HUDEP-2 (cell line): ENCODE results near the gene SLAMF1.
"Not testable (repeated sequence)": the region's sequence is repeated elsewhere in the genome, so short reads cannot be mapped to it uniquely, and the experiment has no call there.

Source experiments
- DNase-seq, 76 experiments: peaks; one replicate each; lab custom pipeline; 2025; ENCODE audit not compliant: unreplicated experiment in 76 of 76; lab: John Stamatoyannopoulos, UW

SLAMF1 gene

DNA sequence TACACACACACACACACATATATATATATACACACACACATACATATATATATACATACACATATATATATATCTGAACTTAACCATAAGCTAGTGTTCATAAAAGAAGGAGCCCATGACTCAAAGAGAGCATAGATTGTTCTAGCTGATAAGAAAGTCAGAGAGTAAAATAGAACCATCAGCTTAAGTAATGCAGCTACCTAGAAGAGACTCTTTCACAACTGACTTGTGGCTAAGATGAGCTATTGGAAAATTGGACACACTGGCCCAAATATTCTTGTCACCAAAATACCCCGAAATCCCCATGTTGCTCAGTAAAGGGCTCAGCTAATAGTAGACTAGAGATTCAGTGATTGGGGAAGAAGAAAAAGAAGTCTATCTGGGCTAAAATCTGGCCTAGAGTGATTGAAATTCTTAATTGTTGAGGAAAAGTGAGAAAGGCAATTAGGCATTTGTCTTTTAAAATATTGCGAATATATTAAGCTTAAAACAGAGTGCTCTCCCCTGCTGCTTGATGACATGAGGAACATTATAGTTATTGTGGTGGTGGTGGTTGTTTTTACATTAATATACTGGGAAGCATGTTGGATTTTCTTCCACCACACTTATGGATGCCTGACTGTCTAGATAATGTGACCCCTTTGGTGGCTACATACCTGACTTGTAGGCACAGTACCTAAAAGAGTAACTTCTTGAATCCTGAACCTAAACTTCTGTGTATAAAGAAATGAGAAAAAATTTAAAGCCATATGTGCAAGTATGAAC is 6.3 kb downstream of the SLAMF1 start:
- DNase-seq, result peak in 1 of 76 experiments; percentile 2

DNA sequence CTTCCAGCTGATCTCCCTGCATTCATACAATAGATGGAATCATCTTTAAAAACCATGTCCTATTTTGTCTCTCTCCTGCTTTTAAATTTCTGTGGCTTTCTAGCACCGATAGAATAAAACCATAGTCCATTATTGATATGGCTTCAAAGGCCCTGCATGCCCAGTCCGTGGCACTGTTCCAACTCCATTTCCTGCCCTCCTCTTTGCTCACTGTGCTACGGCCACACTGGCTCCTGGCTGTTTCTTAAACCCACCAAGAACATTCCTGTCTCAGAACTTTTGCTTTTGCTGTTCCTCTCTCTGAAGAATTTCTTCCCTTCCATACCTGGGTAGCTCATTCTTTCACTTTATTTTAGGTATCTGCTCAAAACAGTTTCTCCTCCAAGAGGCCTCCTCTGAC is 7.2 kb downstream of the SLAMF1 start:
- peak in 8 of 76 experiments; percentile 4 to 25 (median 10) for DNase-seq

DNA sequence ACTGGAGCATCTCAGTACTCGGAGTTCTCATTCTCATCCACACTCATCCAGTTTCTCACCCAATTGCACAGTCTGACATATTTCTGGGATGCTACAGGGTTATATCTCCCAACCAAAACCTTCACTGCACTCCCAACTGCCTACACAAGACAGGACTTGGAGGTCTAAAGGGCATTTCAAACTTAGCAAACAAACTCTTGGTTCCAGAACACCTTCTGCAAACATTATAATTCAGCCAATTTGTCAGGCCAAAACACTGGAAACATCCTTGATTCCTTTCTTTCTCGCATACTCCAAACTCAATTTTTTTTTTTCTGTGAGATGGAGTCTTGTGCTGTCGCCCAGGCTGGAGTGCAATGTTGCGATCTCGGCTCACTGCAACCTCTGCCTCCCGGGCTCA is 7.9 kb downstream of the SLAMF1 start:
- DNase-seq, result no peak

DNA sequence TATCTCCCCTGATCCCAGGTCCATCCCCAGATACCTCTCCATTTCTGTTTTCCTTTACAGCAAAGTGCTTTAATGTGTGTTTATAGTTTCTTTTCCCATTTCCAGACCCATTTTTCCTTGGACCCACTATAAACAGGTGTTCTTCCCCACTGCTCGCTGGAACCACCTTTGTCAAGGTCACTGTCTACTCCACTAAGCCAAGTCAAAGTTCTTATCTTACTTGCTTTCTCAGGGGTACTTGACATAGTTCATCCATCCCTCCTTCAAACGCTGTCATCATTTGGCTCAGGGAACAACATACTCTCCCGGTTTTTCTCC is 8.3 kb downstream of the SLAMF1 start:
- DNase-seq, result no peak

DNA sequence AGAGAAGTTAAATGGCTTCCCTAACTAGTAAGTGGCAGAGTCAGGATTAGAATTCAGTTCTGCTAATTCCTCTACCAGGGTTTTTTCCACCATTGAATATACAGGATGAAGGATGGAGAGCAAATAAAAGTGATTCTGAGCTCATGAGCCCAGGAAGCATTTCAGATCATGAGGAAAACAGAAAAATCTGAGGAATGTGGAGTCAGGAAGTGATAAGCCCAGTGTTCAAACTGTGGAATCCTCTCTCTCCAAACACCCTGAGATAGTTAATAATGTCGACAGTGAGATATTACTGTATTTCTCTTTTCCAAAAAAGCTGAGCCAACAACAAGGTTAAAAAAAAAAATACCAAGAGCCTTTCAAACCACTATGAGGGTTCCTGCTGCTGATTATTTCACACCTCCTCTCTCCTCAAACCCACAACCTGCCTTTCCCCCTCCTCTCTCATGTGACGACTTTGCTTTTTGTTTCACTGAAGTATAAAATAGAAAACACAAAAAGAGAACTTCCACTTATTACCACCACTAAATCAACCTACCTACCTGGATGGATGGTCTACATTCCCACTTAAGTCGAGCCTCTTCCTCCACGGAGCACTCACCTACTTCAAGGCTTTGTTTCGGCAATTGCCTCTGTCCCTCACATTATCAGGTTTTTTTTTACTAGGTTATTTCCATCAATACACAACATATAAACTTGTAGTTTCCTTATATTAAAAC is 8.9 kb downstream of the SLAMF1 start:
- no peak for DNase-seq

DNA sequence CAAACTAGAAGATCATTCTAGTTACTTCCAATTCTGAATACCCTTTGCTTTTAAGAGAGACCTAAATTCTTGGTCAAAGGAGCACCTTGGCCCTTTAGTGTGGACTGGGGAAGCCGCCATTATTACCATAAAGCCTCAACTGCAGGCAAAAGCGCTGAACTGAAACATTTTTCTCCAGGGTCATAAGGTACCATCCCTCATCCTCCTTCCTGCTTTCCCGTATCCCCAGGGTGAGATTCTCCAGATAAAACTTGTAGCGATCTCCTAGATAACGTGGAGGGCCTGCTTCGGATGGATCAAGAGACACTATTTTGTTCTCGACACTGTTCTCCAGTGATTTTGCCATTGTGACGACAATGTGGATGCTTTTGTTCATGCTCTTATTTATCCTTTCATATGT is 9.8 kb downstream of the SLAMF1 start:
- DNase-seq, result no peak

DNA sequence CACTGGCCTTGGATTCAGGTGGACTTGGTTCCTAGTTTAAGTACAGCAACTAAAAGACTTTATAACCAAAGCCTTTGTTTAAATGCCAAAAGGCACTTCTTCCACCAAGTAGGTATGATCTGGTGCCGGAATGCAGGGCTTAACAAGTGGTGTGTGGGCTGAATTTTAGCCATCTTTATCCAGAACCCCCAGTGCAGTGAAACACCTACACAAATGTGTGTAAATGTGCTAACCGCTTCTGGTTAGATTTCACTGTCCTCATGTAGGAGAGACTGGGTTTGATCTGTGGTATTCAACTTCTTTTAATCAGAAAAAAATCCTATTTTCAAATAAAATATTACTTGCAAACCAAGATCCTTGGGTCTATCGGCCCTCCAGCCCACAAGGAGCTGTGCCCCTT is 10.3 kb downstream of the SLAMF1 start:
- no peak for DNase-seq

DNA sequence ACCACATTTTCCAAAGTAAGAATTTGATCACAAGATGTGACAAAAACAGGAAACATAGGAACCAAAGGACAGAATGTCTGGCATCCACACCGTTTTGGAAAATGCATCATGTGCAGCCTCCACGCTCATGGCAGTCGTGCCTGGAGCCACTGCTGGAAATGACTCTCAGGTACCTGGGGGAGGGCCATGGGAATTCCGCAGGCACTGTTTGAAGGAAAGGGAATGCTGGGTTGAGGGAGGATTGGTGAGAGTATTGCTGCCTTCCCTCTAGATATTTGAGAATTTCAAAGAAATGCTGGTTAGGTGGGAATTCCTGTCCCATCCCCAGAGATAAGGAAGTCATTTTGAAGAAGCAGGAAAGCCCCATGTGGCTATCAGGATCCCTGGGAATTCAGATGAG is 10.8 kb downstream of the SLAMF1 start:
- no peak for DNase-seq

DNA sequence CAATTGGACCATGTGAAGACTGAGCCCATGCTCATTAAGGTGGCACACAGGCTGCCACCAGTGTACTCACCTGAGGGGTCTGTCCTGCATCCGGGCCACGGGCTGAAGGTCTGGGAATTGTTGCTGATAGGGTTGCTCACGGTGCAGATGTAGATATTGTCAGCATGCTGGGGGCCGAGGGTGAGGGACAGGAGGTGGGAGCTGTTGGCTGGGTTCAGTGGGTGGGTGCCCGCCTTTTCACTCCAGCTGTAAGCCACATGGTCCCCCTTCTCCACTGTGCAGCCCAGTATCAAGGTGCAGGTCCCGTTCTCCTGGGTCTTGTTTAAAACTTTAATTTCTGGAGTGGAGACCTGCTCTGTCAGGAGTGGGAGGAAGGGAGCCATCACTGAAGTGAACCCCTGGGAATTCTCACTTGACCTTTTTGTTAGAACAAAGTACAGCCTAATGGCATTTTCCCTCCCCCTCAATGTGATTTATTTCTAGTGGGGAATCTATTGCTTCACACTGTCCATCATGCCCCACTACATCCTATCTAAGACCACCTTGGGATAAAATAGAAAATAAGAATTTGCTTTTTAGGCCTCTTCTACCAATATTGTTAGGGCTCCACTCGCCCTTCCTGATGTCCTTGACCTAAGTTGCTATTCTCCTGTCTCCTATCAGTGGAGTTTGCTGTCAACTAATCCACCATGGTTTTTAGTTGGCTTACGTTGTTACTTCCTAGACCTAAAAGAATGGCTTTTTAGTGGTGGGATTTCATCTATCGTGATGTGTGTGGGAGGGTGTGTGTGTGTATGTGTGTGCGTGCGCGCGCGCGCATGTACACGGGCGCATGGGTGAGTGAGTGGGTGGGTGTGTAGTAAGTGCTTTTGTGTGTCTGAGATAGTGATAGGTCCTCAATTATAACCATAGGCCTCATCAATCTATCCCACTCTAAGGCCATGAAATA is 12.0 kb downstream of the SLAMF1 start:
- DNase-seq, result no peak

DNA sequence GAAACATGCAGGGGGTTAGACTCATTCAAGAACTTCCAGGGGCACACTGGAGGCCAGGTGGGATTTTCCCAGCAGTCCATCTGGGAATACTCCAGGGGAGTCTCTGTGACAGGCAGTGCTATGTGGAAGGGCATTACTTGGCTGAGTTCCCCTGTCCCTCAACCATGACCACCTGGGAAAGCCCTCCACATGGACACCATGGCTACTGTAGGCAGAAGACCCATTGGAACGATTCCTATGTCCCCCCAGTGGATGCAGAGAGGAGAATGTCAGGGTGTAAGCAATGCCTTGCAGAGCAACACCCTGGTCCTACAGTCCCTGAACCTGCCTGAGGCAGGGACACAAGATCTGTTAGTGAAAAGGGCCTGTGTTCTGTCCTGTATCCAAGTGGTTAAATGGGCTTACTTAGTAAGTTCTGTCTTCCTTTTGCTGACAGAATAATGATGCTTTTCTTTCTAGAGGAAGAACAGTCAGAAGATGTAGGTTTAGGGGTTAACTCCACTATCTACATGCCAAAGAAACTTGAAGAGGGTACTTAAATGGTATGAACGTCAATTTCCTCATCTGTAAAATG is 13.4 kb downstream of the SLAMF1 start:
- no peak for DNase-seq

DNA sequence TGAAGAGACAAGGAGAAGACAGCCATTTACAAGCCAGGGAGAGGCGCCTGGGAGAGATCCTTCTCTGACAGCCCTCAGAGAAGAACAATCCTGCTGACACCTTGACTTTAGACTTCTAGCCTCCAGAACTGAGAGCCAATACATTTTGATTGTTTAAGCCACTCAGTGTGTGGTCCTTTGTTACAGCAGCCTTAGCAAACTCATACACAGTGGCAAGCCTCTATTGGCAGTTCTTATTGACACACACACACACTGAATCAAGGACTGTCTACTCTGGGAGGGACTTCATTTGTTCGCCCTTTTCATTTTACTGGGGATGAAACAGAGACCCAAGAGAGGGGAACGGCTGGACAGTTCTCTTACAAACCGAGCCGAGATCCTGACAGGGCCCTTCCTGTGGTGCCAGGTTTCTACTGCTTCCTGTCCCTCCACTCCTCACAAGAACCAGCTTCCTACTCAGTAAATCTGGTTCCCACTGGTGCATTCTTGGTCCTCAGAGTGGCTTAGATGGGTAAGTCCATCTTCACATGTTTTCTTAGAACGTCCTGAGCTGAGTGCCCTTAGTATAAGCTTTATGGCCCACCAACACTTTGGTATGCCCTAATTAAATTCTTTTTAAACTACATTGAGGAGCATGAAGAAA is 14.7 kb downstream of the SLAMF1 start:
- no peak for DNase-seq

DNA sequence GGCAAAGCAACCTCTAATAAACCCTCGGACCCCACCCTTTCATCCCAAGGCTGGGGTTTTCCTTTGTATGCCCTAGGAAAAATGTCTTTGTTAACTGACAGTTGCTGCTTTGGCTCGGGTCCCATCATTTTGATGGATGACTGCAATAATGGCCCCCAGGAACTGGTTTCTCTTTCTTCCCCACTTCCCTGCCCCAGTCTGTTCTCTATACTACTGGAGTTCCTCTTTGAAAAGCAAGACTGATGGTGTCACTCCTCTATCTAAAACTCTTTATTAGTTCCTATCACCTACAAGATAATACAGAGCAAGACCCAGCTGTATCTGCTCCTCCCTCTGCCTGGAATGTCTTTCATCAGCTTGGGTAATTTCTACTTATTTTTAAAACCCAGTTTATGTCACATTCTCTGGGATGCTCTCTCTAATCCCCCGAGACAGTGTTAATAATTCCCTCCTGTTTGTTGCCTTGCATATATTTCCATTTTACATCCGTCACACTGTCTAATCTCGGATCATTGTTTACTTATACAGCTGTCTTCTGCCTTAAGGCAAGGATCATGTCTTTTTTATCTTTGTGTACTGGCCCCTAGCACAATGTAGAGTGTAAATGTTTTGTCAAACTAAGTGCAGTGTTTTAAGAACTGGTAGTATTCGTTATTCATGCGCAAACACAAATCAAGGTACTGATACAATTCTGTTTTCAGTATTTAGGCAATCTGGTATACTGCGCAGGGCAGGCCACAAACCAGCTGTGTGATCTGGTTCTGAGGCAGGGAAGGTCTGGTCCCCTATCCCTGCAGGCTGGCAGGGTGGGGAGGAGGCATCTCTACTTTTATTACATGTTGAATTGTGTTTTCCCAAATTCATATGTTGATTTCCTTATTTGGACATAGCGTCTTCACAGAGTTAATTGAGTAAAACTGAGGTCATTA is 16.1 kb downstream of the SLAMF1 start:
- no peak for DNase-seq

DNA sequence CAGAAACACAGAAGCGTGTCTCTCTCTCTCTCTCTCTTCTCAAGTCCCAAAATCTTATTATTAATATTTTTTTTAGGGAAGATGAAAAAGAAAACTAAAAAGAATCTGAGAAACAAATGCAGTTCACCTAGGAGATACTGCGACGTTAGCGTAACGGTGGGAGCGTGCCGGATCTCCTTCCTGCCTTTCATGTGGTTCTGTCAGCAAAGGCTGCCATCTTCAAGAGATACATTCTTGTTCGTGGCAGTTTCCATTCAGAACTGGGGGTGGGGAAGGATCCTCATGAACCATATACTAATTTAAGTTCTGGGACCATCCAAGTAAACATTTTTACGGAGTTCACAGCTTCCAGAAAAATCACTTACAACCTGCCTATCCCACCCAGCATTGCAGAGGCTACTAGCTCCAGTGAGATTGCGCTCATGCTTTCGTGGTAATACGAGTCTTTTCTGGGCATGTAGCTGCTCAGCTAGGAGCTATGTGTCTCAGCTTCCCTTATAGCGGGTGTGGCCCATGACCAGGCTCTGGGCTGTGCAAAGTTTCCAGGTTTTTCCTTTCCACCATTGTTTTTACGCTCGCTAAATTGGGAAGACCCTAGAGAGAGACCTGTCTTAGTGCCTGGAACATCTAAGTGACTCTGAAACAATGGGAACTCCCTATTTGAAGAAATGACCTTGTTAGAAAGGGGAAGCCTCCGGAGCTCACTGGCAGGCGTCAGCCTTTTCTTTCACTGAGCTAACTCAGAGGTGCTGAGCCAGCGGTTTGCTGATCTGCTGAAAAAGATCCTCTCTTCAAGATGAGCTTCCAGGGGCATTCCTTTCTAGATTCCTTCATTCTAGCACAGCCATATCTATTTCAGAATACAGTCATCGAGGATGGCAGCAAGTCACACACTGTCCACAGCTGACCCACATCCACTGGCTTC is 17.3 kb downstream of the SLAMF1 start:
- no peak for DNase-seq

DNA sequence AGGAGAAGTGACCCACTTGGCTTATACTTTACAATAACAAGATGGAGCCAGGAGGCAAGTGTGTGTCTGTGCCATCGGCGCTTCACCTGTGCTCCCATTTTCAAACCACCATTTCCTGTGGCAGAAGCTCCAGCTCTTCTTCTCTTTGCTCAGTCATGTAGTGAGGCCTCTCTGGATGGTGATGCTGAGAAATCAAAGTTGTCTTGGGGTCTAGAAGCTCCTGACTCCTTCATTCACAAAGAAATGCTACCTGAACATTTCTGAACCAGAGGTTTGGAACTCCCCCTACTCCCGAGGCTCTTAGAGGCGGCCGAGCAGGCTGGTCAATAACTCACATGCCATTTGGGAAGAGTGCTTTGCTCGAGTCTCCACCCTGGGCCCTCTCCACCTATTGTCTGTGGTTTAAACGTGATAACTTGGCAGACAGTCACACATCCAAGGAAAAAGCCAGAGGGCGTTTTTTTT is 18.0 kb downstream of the SLAMF1 start:
- DNase-seq, result no peak

DNA sequence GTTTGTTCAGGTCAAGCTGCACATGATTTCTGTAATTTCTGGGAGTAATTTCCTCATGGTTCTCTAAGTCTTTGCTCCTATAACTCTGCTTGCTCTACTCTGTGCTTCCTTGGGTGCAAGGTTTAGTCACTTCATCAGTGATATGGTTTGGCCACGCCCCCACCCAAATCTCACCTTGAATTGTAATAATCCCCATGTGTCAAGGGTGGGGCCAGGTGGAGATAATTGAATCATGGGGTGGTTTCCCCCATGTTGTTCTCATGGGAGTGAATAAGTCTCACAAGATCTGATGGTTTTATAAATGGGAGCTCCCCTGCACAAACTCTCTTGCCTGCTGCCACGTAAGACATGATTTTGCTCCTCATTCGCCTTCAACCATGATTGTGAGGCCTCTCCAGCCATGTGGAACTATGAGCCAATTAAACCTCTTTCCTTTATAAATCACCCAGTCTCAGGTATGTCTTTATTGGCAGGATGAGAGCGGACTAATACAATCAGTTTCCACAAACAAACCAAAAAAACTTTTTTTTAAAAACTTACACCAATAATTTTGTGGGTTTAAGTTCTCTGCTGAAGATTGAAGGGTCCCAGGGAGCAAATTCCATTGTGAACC is 19.1 kb downstream of the SLAMF1 start:
- DNase-seq, result not testable (repeated sequence)

DNA sequence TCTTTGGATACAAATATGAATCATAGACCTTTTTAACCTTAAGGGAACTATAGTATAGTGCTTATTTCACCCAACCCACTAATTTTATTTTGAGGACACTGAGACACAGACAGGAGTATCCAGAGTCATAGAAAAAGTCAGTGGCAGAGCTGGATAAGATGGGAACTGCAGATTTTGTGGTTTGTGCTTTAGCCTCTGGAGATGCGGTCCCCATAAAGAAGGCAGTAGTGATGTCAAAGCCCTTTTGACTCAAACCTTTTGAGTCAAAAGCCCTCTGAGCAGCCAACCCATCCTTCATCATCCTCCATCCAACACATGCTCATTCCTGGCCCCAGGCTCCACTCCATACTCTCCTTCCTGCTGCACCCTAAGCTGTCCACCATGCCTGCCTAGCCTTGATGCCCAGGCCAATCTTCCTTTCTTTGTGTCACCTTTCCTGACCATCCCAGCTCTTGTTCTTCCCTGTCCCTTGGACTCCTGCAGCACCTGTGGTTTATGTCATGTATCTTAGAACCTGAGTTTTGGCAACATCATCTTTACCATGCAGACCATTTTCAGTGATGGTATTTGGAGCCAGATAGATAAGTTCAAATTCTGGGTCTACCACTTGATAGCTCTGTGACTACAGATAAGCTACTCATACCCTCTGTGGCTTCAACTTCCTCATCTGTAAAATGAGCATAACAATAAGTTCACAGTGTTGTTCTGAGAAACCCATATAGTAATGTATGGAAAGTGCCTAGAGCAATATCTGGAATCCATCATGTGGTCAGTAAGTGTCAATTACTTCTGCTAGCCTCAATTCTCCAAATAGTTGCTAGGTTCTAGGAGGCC is 20.1 kb downstream of the SLAMF1 start:
- peak in 33 of 76 experiments; percentile 7 to 79 (median 40) for DNase-seq
